ENCODE data around the gene ETV4. TPM values are rescaled to one million over a fixed set of nuclear protein-coding genes. Genes with fewer than 3 reads are reported as not detected.

Gene ETV4
- total RNA-seq, 4 donors from 2014 or later, result 0.22 TPM; not detected in 3

- TF ChIP-seq CTCF (IDR thresholded peaks at IDR 0.05; ENCODE audit: low read depth), result no peak
Observed at GRCh38 chr17:43549496-43549895, 3.4 kb upstream of the ETV4 start.

- no peak for TF ChIP-seq CTCF (IDR thresholded peaks at IDR 0.05; ENCODE audit: low read depth)
Observed at GRCh38 chr17:43548689-43549379, 2.7 kb upstream of the ETV4 start.

DNA sequence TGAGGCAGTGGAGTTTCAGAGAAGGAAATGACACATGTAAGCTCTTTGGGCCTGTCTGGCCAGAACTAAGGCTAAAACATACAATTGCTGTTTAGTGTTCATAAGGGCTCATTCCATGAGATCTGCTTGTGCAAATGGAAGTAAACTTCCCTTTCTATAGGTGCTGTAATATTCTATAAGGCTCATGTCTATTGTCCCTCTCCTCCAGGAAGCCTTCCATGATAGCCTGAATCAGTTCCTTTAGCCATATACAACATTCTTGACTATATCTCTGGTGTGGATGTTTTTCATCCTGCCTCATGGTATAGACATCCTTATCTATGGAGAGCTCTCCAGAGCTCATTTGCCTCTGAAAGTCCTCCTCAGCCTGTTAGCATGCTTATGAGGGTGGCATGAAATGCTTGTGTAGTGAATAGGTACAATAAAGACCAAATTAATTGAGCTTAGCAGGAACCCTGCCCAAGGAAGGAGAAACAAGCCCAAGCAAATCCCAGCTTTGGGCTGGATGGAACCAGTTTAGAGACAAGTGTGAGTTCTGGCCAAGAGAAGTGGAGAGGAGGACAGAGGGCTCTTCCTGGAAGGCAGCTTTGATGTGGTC lies 1.6 kb upstream of the ETV4 start:
- no peak for TF ChIP-seq CTCF (IDR thresholded peaks at IDR 0.05; ENCODE audit: low read depth)

- no peak for TF ChIP-seq CTCF (IDR thresholded peaks at IDR 0.05; ENCODE audit: low read depth)
Observed at GRCh38 chr17:43547189-43547550, 1.0 kb upstream of the ETV4 start.

DNA sequence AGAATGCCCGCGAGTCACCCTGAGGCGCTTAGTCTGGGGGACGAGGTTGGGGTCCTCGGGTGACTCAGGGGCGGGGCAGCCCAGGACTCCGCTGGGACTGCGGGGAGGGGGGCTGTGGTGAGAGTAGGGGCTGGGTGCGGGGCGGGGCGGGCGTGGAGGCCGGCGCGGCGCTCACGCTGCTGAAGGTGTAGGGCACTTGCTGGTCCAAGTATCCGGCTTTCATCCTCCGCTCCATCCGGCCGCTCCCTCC lies 832 bp downstream of the ETV4 start:
- TF ChIP-seq CTCF (IDR thresholded peaks at IDR 0.05; ENCODE audit: low read depth), result no peak

GRCh38 chr17:43543771-43544575 lies 2.2 kb downstream of the ETV4 start:
- no peak for TF ChIP-seq CTCF (IDR thresholded peaks at IDR 0.05; ENCODE audit: low read depth)

- no peak for TF ChIP-seq CTCF (IDR thresholded peaks at IDR 0.05; ENCODE audit: low read depth)
Observed at GRCh38 chr17:43543300-43543699, 2.8 kb downstream of the ETV4 start.

Measured in subcutaneous adipose tissue (tissue), 4 donors.